Measurements from ENCODE around the gene TMEM52B. TPM values are rescaled to one million over a fixed set of nuclear protein-coding genes. Genes with fewer than 3 reads are reported as not detected.

The TMEM52B gene
- total RNA-seq, 6 donors from 2014 or later: 0.55 to 2.7 (median 1.1) TPM; not detected in 1

DNA sequence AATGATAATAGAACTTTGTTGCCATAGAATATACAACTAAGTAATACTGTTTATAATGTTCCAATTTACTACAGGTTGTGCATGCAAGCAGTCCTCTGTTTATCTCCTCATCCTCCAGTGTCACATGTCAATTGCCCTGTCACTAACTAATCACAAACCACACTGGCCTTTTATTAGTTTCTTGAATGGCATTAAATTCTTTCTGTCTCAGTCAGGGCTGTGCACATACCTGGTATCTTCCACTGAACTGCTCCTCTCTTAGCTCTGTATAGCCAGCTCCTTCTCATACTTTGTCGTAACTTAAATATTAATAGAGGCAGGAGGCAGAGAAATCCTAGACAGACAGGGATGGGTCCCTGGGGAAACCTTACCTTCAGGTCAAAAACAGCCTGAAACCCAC lies 57.9 kb downstream of the TMEM52B start:
- Histone ChIP-seq H3K4me1 (peaks cover 0 to 17% (median 10%) of the 10 kb centered on the region in 4 donors), H3K36me3 (no peaks in the 10 kb centered on the region), H3K27me3 (no peaks in the 10 kb centered on the region), H3K27ac (peak overlapping the region in 2 of 4 donors; percentile 2 to 37), H3K9me3 (peaks cover 0 to 12% (median 4%) of the 10 kb centered on the region in 4 donors), H3K4me3 (no peak overlapping the region)
- ATAC-seq (ENCODE audit: low FRiP score in 2 of 2) (no peak), DNase-seq (no peak)
- TF ChIP-seq EP300 (IDR thresholded peaks at IDR 0.05) (no peak), POLR2AphosphoS5 (IDR thresholded peaks at IDR 0.05) (no peak), POLR2A (IDR thresholded peaks at IDR 0.05) (no peak)
- TF ChIP-seq, protein P1, sequence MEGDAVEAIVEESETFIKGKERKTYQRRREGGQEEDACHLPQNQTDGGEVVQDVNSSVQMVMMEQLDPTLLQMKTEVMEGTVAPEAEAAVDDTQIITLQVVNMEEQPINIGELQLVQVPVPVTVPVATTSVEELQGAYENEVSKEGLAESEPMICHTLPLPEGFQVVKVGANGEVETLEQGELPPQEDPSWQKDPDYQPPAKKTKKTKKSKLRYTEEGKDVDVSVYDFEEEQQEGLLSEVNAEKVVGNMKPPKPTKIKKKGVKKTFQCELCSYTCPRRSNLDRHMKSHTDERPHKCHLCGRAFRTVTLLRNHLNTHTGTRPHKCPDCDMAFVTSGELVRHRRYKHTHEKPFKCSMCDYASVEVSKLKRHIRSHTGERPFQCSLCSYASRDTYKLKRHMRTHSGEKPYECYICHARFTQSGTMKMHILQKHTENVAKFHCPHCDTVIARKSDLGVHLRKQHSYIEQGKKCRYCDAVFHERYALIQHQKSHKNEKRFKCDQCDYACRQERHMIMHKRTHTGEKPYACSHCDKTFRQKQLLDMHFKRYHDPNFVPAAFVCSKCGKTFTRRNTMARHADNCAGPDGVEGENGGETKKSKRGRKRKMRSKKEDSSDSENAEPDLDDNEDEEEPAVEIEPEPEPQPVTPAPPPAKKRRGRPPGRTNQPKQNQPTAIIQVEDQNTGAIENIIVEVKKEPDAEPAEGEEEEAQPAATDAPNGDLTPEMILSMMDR (IDR thresholded peaks at IDR 0.05): no peak
- WGBS, 2 donors: 96 to 100% methylated on average over 1 of the region's 1 CpG

- Histone ChIP-seq H3K4me1 (peaks cover 0 to 17% (median 10%) of the 10 kb centered on the region in 4 donors), H3K27ac (no peak overlapping the region), H3K36me3 (no peaks in the 10 kb centered on the region), H3K4me3 (no peak overlapping the region), H3K9me3 (peaks cover 0 to 12% (median 4%) of the 10 kb centered on the region in 4 donors), H3K27me3 (no peaks in the 10 kb centered on the region)
- ATAC-seq (ENCODE audit: low FRiP score in 2 of 2) (no peak), DNase-seq (no peak)
- 68 to 71% methylated on average over 1 of the region's 1 CpG for WGBS, 2 donors
- TF ChIP-seq, protein P1 (IDR thresholded peaks at IDR 0.05): no peak
- TF ChIP-seq EP300 (IDR thresholded peaks at IDR 0.05) (no peak), POLR2A (IDR thresholded peaks at IDR 0.05) (no peak), POLR2AphosphoS5 (IDR thresholded peaks at IDR 0.05) (no peak)
Measured at GRCh38 chr12:10238526-10238925, 59.7 kb downstream of the TMEM52B start.

- DNase-seq (no peak), ATAC-seq (ENCODE audit: low FRiP score in 2 of 2) (no peak)
- Histone ChIP-seq H3K27me3 (no peaks in the 10 kb centered on the region), H3K27ac (no peak overlapping the region), H3K9me3 (no peaks in the 10 kb centered on the region), H3K4me3 (no peak overlapping the region), H3K36me3 (no peaks in the 10 kb centered on the region), H3K4me1 (peaks cover 0 to 13% (median 6%) of the 10 kb centered on the region in 4 donors)
- TF ChIP-seq POLR2AphosphoS5 (IDR thresholded peaks at IDR 0.05) (no peak), EP300 (IDR thresholded peaks at IDR 0.05) (no peak)
- TF ChIP-seq, protein P1 (IDR thresholded peaks at IDR 0.05): no peak
- 49 to 57% methylated on average over 3 of the region's 3 CpGs for WGBS, 2 donors
Measured at GRCh38 chr12:10241290-10241689, 62.5 kb downstream of the TMEM52B start.

Other genes starting within 250 kb of the TMEM52B start
- gene CLEC2A, start 246.7 kb upstream of the TMEM52B start, total RNA-seq: not detected
- 10 to 100 TPM in 3 of 6 donors, 1 to 10 TPM in 3; 3.1 to 63.5 (median 9.2) TPM for gene CLEC12A, start 207.6 kb upstream of the TMEM52B start, total RNA-seq
- gene CLEC1B, start 179.9 kb upstream of the TMEM52B start, total RNA-seq: 1 to 10 TPM in 2 of 6 donors, under 1 TPM in 2, not detected in 2; 0.23 to 1.4 (median 0.68) TPM
- gene CLEC12B, start 168.4 kb upstream of the TMEM52B start, total RNA-seq: 1 to 10 TPM in 3 of 6 donors, under 1 TPM in 2, not detected in 1; 0.55 to 2.7 (median 1.1) TPM
- gene CLEC9A, start 148.3 kb upstream of the TMEM52B start, total RNA-seq: under 1 TPM in 3 of 6 donors, not detected in 3; 0.31 to 0.89 (median 0.57) TPM
- gene CLEC1A, start 80.0 kb upstream of the TMEM52B start, total RNA-seq: 10 to 100 TPM in 1 of 6 donors, 1 to 10 TPM in 5; 3.9 to 13.0 (median 6.3) TPM
- gene CLEC7A, start 48.8 kb upstream of the TMEM52B start, total RNA-seq: 10 to 100 TPM; 17.4 to 87.8 (median 28.1) TPM
- 100 to 1,000 TPM in 4 of 6 donors, 10 to 100 TPM in 2; 51.2 to 163 (median 113) TPM for gene OLR1, start 6.9 kb upstream of the TMEM52B start, total RNA-seq
- gene GABARAPL1, start 33.8 kb downstream of the TMEM52B start, total RNA-seq: 100 to 1,000 TPM in 3 of 6 donors, 10 to 100 TPM in 3; 88.9 to 114 (median 97.9) TPM
- gene KLRD1, start 128.8 kb downstream of the TMEM52B start, total RNA-seq: 10 to 100 TPM in 1 of 6 donors, 1 to 10 TPM in 5; 4.7 to 10.9 (median 6.6) TPM
- 10 to 100 TPM in 2 of 6 donors, 1 to 10 TPM in 4; 4.3 to 15.1 (median 8.1) TPM for gene KLRK1, start 211.0 kb downstream of the TMEM52B start, total RNA-seq
- gene KLRC4, start 230.7 kb downstream of the TMEM52B start, total RNA-seq: 1 to 10 TPM in 4 of 6 donors, under 1 TPM in 1, not detected in 1; 0.51 to 4.2 (median 3.0) TPM
- gene KLRC3, start 241.6 kb downstream of the TMEM52B start, total RNA-seq: 1 to 10 TPM in 1 of 6 donors, not detected in 5; 1.1 TPM

All from upper lobe of left lung (tissue), 6 donors.